ENCODE data around the gene PDGFB. TPM values are rescaled to one million over a fixed set of nuclear protein-coding genes. Genes with fewer than 3 reads are reported as not detected.

PDGFB gene
- total and polyA plus RNA-seq, 10 donors, result 1.7 to 20.5 (median 8.5) TPM

DNA sequence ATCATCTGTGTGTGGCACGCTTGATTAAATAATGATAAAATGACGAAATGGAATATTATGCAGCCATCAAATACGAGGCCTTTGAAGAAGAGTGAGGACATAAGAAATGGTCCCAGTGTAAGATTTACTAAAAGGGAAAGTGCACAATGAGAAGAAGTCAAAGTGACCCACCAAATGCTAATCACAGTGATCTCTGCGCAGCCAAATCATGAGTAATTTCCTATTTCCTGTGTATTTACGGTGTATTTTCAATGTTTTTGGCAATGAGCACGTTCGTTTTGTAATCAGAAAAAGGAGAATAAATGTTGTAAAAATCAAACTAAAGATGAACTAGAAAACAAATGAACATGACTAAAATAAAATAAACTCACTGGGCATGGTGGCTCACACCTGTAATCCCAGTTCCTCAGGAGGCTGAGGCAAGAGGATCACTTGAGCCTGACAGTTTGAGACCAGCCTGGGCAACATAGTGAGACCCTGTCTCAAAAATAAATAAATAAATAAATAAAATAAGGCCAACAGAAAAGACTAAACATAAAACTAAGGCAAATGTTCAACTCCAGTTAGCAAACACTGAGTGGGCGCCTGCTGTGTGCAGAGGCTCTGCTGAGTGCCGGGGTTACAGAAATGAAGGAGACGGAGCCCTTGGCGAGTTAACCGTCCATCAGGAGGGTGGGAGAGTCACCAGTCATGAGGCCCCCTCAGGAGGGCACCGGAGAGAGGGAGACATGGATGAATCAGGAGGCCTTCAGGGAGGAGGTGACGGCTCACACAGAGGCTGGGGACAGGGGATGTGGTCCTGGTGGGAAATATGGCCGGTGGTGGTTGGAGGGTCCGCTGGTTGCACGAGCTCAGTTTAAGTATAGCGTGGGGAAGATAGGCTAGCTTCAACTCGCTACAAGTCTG lies 66.3 kb downstream of the PDGFB start:
- H3K27ac ChIP-seq, result peak overlapping the region in 7 of 8 donors; percentile 61 to 94 (median 89)
- intact Hi-C loops (cut with DNase I; ENCODE audit: low total_unique reads), result loop anchor here (10.0 kb wide), 1 partner anchor 336 kb away; no protein-coding TSS in a partner anchor
- H3K27me3 ChIP-seq (replicated peaks in 1 of 7), result no peaks in the 10 kb centered on the region
- peaks cover 36 to 68% (median 62%) of the 10 kb centered on the region in 6 donors for H3K4me1 ChIP-seq
- no peak for TF ChIP-seq POLR2AphosphoS5 (IDR thresholded peaks at IDR 0.05)
- TF ChIP-seq POLR2A (IDR thresholded peaks at IDR 0.05), result no peak
- TF ChIP-seq CTCF (IDR thresholded peaks at IDR 0.05 in 8 of 11, conservative IDR thresholded peaks at IDR 0.05 in 3 of 11), result no peak
- peaks cover 0 to 10% (median 2%) of the 10 kb centered on the region in 8 donors for H3K9me3 ChIP-seq
- H3K4me3 ChIP-seq, result no peak overlapping the region
- DNase-seq, result peak; percentile 41
- WGBS, 5 donors, result 74 to 86% (median 80%) methylated on average over 19 of the region's 19 CpGs
- no peaks in the 10 kb centered on the region for H3K36me3 ChIP-seq

GRCh38 chr22:39177791-39178190 lies 67.0 kb downstream of the PDGFB start:
- peaks cover 0 to 10% (median 2%) of the 10 kb centered on the region in 8 donors for H3K9me3 ChIP-seq
- H3K36me3 ChIP-seq, result no peaks in the 10 kb centered on the region
- H3K27me3 ChIP-seq (replicated peaks in 1 of 7), result no peaks in the 10 kb centered on the region
- 68 to 88% (median 80%) methylated on average over 9 of the region's 9 CpGs for WGBS, 5 donors
- peaks cover 37 to 74% (median 69%) of the 10 kb centered on the region in 6 donors for H3K4me1 ChIP-seq
- TF ChIP-seq POLR2AphosphoS5 (IDR thresholded peaks at IDR 0.05), result peak in 1 of 3 donors; percentile 14
- no peak for TF ChIP-seq POLR2A (IDR thresholded peaks at IDR 0.05)
- TF ChIP-seq CTCF (IDR thresholded peaks at IDR 0.05 in 8 of 11, conservative IDR thresholded peaks at IDR 0.05 in 3 of 11), result no peak
- H3K27ac ChIP-seq, result peak overlapping the region; percentile 35 to 94 (median 88)
- no peak overlapping the region for H3K4me3 ChIP-seq
- peak; percentile 79 for DNase-seq
- intact Hi-C loops (cut with DNase I; ENCODE audit: low total_unique reads), result loop anchor here (10.0 kb wide), 1 partner anchor 337 kb away; no protein-coding TSS in a partner anchor

- intact Hi-C loops (cut with DNase I; ENCODE audit: low total_unique reads), result loop anchor here (10.0 kb wide), 1 partner anchor 337 kb away; no protein-coding TSS in a partner anchor
- WGBS, 5 donors, result 74 to 92% (median 89%) methylated on average over 2 of the region's 2 CpGs
- Histone ChIP-seq H3K27me3 (replicated peaks in 1 of 7) (no peaks in the 10 kb centered on the region), H3K4me1 (peaks cover 37 to 78% (median 72%) of the 10 kb centered on the region in 6 donors), H3K4me3 (no peak overlapping the region), H3K9me3 (peaks cover 0 to 10% (median 2%) of the 10 kb centered on the region in 8 donors), H3K27ac (peak overlapping the region; percentile 35 to 94 (median 88)), H3K36me3 (no peaks in the 10 kb centered on the region)
- TF ChIP-seq POLR2A (IDR thresholded peaks at IDR 0.05) (no peak), POLR2AphosphoS5 (IDR thresholded peaks at IDR 0.05) (no peak), CTCF (IDR thresholded peaks at IDR 0.05 in 8 of 11, conservative IDR thresholded peaks at IDR 0.05 in 3 of 11) (no peak)
- no peak for DNase-seq
Measured at GRCh38 chr22:39177456-39177775, 67.4 kb downstream of the PDGFB start.
